ENCODE data around the gene ZXDC.

GRCh38 chr3:126482503-126483255 is 7.0 kb upstream of the ZXDC start:
- TF ChIP-seq CTCF (IDR thresholded peaks at IDR 0.05; ENCODE audit: low read depth, low read length, poor library complexity, severe bottlenecking) (no peak), EZH2phosphoT487 (IDR thresholded peaks at IDR 0.05; ENCODE audit: borderline replicate concordance, low read length) (no peak)

Measured in DOHH2 (cell line).